HepG2 (cell line): ENCODE data around the gene LDAH. TPM values are rescaled to one million over a fixed set of nuclear protein-coding genes. Genes with fewer than 3 reads are reported as not detected.

Source experiments
- FOXA3 ChIP-seq: IDR thresholded peaks from 2 replicates; pipeline ENCODE4 v1.6.1; 2016; ENCODE audit warnings: missing genetic modification reagents, missing compliant biosample characterization
- GTF2F1 ChIP-seq: fragments of 150-350 bp; IDR thresholded peaks from 2 replicates; pipeline ENCODE4 v1.6.1; 2014; ENCODE audit warnings: low read length
- KDM4B ChIP-seq: sonication (generic); formaldehyde crosslinking; IDR thresholded peaks from 2 replicates; pipeline ENCODE4 v1.4.0; 2020; ENCODE audit warnings: missing genetic modification reagents
- MAF1 ChIP-seq: sonication (generic); formaldehyde crosslinking; IDR thresholded peaks from 2 replicates; pipeline ENCODE4 v1.5.0; 2020; ENCODE audit warnings: missing genetic modification reagents, borderline replicate concordance
- MEIS1 ChIP-seq: sonication (generic); formaldehyde crosslinking; IDR thresholded peaks from 2 replicates; pipeline ENCODE4 v1.9.0; 2021; ENCODE audit warnings: mild to moderate bottlenecking, missing genetic modification reagents, moderate library complexity, borderline replicate concordance
- NCOA2 ChIP-seq: sonication (generic); formaldehyde crosslinking; IDR thresholded peaks from 2 replicates; pipeline ENCODE4 v1.8.0; 2022; ENCODE audit warnings: inconsistent platforms
- NFATC3 ChIP-seq: sonication (generic); formaldehyde crosslinking; IDR thresholded peaks from 2 replicates; pipeline ENCODE4 v1.5.1; 2020; ENCODE audit warnings: mild to moderate bottlenecking, missing genetic modification reagents
- PCBP1 ChIP-seq: fragments of 200-400 bp; formaldehyde crosslinking; IDR thresholded peaks from 2 replicates; pipeline ENCODE4 v1.6.1; 2017; ENCODE audit warnings: mild to moderate bottlenecking, low read depth, low read length, borderline replicate concordance
- RAD21 ChIP-seq: fragments of 450-650 bp; formaldehyde crosslinking; IDR thresholded peaks from 2 replicates; pipeline ENCODE4 v1.5.0; 2020; ENCODE audit warnings: mild to moderate bottlenecking
- SMARCE1 ChIP-seq: fragments of 450-650 bp; IDR thresholded peaks from 2 replicates; pipeline ENCODE4 v1.6.1; 2017; ENCODE audit warnings: borderline replicate concordance
- SMC3 ChIP-seq: IDR thresholded peaks from 2 replicates; pipeline ENCODE4 v1.6.1; 2011; ENCODE audit warnings: low read length, improper control_type of control experiment
- SOX13 ChIP-seq, 3 experiments: fragments of 450-650 bp in 1 of 3; sonication (generic) in 1 of 3; formaldehyde crosslinking in 1 of 3; IDR thresholded peaks in 2 of 3; conservative IDR thresholded peaks in 1 of 3; 2 replicates each; pipeline versions ENCODE4 v1.5.0 to v1.6.1; 2016 to 2020; ENCODE audit warnings: antibody characterized with exemption in 1 of 3, mild to moderate bottlenecking in 1 of 3, missing compliant biosample characterization in 1 of 3, missing genetic modification reagents in 1 of 3, moderate library complexity in 1 of 3
- SSRP1 ChIP-seq: IDR thresholded peaks from 2 replicates; pipeline ENCODE4 v1.6.1; 2016; ENCODE audit warnings: control low read depth
- ZNF180 ChIP-seq: sonication (generic); formaldehyde crosslinking; IDR thresholded peaks from 2 replicates; pipeline ENCODE4 v1.4.0; 2020; ENCODE audit warnings: low read depth, missing genetic modification reagents, borderline replicate concordance
- ZNF441 ChIP-seq: sonication (generic); formaldehyde crosslinking; IDR thresholded peaks from 2 replicates; pipeline ENCODE4 v1.7.0; 2021; ENCODE audit warnings: missing genetic modification reagents, borderline replicate concordance
- ZNF557 ChIP-seq: sonication (generic); formaldehyde crosslinking; IDR thresholded peaks from 2 replicates; pipeline ENCODE4 v1.4.0; 2020; ENCODE audit warnings: missing genetic modification reagents
- ZNF563 ChIP-seq: sonication (generic); formaldehyde crosslinking; IDR thresholded peaks from 2 replicates; pipeline ENCODE4 v1.8.0; 2022; ENCODE audit warnings: mild to moderate bottlenecking, moderate library complexity, missing genetic modification reagents
- ZNF615 ChIP-seq: sonication (generic); formaldehyde crosslinking; IDR thresholded peaks from 2 replicates; pipeline ENCODE4 v1.5.0; 2020; ENCODE audit warnings: mild to moderate bottlenecking, missing genetic modification reagents, borderline replicate concordance
- ZNF792 ChIP-seq: IDR thresholded peaks from 2 replicates; pipeline ENCODE4 v1.6.1; 2016
- ZSCAN21 ChIP-seq: sonication (generic); formaldehyde crosslinking; IDR thresholded peaks from 2 replicates; pipeline ENCODE4 v1.8.0; 2022; ENCODE audit warnings: mild to moderate bottlenecking, missing genetic modification reagents, moderate library complexity, borderline replicate concordance
- ZSCAN25 ChIP-seq: sonication (generic); formaldehyde crosslinking; IDR thresholded peaks from 2 replicates; pipeline ENCODE4 v1.8.0; 2022; ENCODE audit warnings: mild to moderate bottlenecking, missing genetic modification reagents
- polyA plus RNA-seq, 8 experiments: library from polyadenylated mRNA; depleted of rRNA in 3 of 8; stranded (reverse) in 7 of 8; unstranded in 1 of 8; fragments of >200 nt; fragmentation: Illumina TruSeq in 4 of 8; extraction: Trizol in 4 of 8; gene quantifications; 2 replicates each; pipeline versions ENCODE4 v1.2.1 to v1.2.3, GENCODE V29; 2011 to 2016; ENCODE audit warnings: low read depth in 4 of 8, missing spikeins in 1 of 8, mixed read lengths in 1 of 8; ENCODE audit not compliant: insufficient read depth in 1 of 8
- total RNA-seq, 5 experiments: library from RNA; depleted of rRNA; stranded (reverse); fragments of >200 nt; fragmentation: Illumina TruSeq; extraction: Trizol; gene quantifications; 2 replicates each; pipeline ENCODE4 v1.2.3, GENCODE V29; 2016; ENCODE audit warnings: low read depth in 1 of 5
- TF ChIP-seq, protein P1 (sequence below): sonication (generic); formaldehyde crosslinking; IDR thresholded peaks from 2 replicates; pipeline ENCODE4 v1.5.1; 2020; ENCODE audit warnings: missing genetic modification reagents, mild to moderate bottlenecking, borderline replicate concordance
- TF ChIP-seq, protein P2 (sequence below): sonication (generic); formaldehyde crosslinking; IDR thresholded peaks from 2 replicates; pipeline ENCODE4 v1.4.0; 2020; ENCODE audit warnings: missing genetic modification reagents
- TF ChIP-seq, protein P3 (sequence below): sonication (generic); formaldehyde crosslinking; IDR thresholded peaks from 2 replicates; pipeline ENCODE4 v1.4.0; 2020; ENCODE audit warnings: missing genetic modification reagents, low read depth, mild to moderate bottlenecking, borderline replicate concordance
- TF ChIP-seq, protein P4 (sequence below): IDR thresholded peaks from 2 replicates; pipeline ENCODE4 v1.6.1; 2012; ENCODE audit warnings: inconsistent platforms

LDAH gene
- total and polyA plus RNA-seq, 2 of the 13 experiments (the other 11 are each of a cell fraction or from before 2014, with no cell fraction given): 28.8 to 46.2 TPM

DNA sequence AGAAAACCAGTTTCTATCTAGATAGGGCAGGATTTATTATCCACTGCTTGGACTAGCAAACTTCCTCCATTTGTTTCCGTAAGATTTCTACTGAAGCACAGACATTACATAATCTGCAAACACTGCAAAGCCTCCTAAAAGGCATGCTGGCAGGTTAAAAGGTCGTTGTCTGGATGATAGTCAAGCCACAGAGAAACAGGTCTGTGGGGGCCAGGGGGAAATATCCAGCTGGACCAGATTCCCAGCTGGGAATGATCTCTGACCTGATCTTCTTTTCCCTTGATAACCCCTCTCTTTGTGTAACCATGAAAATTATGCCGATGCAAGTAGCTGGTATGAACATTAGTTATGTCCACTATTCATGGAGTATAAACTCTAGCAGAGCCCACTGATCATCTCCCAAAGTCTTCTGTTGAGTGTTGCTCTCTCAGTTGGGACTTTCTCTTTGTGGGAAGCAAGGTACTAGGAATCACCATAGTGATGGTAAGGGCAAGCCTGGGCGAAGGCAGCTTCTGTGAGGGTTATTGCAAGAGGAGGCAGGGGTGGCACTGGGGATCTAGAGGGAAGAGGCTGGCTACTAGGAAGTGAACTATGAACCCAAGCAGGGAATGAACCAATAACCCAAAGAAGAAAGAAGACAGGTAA, 94.7 kb downstream of the LDAH start (continued):
- TF ChIP-seq ZNF563: no peak; the same call in 1 of the 2 replicates
- no peak for TF ChIP-seq PCBP1
- TF ChIP-seq, protein P1, sequence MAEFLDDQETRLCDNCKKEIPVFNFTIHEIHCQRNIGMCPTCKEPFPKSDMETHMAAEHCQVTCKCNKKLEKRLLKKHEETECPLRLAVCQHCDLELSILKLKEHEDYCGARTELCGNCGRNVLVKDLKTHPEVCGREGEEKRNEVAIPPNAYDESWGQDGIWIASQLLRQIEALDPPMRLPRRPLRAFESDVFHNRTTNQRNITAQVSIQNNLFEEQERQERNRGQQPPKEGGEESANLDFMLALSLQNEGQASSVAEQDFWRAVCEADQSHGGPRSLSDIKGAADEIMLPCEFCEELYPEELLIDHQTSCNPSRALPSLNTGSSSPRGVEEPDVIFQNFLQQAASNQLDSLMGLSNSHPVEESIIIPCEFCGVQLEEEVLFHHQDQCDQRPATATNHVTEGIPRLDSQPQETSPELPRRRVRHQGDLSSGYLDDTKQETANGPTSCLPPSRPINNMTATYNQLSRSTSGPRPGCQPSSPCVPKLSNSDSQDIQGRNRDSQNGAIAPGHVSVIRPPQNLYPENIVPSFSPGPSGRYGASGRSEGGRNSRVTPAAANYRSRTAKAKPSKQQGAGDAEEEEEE (CRISPR knock-in tag): no peak
- peak; percentile 87 for TF ChIP-seq ZNF792 (CRISPR knock-in tag)
- TF ChIP-seq RAD21: no peak
- no peak for TF ChIP-seq MAF1 (CRISPR knock-in tag)
- peak; percentile 24; the same call in 1 of the 2 replicates for TF ChIP-seq ZSCAN25
- no peak for TF ChIP-seq GTF2F1
- TF ChIP-seq, protein P2, sequence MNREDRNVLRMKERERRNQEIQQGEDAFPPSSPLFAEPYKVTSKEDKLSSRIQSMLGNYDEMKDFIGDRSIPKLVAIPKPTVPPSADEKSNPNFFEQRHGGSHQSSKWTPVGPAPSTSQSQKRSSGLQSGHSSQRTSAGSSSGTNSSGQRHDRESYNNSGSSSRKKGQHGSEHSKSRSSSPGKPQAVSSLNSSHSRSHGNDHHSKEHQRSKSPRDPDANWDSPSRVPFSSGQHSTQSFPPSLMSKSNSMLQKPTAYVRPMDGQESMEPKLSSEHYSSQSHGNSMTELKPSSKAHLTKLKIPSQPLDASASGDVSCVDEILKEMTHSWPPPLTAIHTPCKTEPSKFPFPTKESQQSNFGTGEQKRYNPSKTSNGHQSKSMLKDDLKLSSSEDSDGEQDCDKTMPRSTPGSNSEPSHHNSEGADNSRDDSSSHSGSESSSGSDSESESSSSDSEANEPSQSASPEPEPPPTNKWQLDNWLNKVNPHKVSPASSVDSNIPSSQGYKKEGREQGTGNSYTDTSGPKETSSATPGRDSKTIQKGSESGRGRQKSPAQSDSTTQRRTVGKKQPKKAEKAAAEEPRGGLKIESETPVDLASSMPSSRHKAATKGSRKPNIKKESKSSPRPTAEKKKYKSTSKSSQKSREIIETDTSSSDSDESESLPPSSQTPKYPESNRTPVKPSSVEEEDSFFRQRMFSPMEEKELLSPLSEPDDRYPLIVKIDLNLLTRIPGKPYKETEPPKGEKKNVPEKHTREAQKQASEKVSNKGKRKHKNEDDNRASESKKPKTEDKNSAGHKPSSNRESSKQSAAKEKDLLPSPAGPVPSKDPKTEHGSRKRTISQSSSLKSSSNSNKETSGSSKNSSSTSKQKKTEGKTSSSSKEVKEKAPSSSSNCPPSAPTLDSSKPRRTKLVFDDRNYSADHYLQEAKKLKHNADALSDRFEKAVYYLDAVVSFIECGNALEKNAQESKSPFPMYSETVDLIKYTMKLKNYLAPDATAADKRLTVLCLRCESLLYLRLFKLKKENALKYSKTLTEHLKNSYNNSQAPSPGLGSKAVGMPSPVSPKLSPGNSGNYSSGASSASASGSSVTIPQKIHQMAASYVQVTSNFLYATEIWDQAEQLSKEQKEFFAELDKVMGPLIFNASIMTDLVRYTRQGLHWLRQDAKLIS: no peak
- no peak for TF ChIP-seq SMARCE1
- peak; percentile 66; the same call in 1 of the 2 replicates for TF ChIP-seq SOX13 (IDR thresholded peaks at IDR 0.05)
- peak in 1 of 2 experiments; percentile 91; a peak in 2 of 4 replicates for TF ChIP-seq SOX13 (CRISPR knock-in tag; conservative IDR thresholded peaks at IDR 0.05 in 1 of 2, IDR thresholded peaks at IDR 0.05 in 1 of 2)
- TF ChIP-seq, protein P3, sequence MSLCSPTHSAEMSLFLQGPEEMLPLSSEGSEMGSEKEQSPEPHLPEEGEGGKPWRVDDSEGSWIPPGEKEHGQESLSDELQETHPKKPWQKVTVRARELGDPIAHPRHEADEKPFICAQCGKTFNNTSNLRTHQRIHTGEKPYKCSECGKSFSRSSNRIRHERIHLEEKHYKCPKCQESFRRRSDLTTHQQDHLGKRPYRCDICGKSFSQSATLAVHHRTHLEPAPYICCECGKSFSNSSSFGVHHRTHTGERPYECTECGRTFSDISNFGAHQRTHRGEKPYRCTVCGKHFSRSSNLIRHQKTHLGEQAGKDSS (CRISPR knock-in tag): peak; percentile 59; the same call in 1 of the 2 replicates
- peak; percentile 94 for TF ChIP-seq FOXA3 (CRISPR knock-in tag)
- no peak for TF ChIP-seq NFATC3
- no peak for TF ChIP-seq ZSCAN21 (CRISPR knock-in tag)
- TF ChIP-seq SMC3: no peak
- TF ChIP-seq ZNF615 (CRISPR knock-in tag): no peak
- TF ChIP-seq ZNF180 (CRISPR knock-in tag): no peak
- TF ChIP-seq SSRP1 (CRISPR knock-in tag): peak; percentile 94; the same call in 1 of the 2 replicates
- TF ChIP-seq ZNF557: no peak
- TF ChIP-seq NCOA2 (CRISPR knock-in tag): peak; percentile 86
- TF ChIP-seq MEIS1 (CRISPR knock-in tag): peak; percentile 83; the same call in 1 of the 2 replicates
- 0 out of 2 replicates have a peak, but pooled peaks have one; percentile 67 for TF ChIP-seq KDM4B
- peak; percentile 69; the same call in 1 of the 2 replicates for TF ChIP-seq ZNF441 (CRISPR knock-in tag)
- TF ChIP-seq, protein P4, sequence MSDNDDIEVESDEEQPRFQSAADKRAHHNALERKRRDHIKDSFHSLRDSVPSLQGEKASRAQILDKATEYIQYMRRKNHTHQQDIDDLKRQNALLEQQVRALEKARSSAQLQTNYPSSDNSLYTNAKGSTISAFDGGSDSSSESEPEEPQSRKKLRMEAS: peak; percentile 56
